Body of pancreas (tissue), 4 donors: Measurements from ENCODE around the gene SCN5A.

Source experiments
- CTCF ChIP-seq, 7 experiments: fragments of 450-650 bp in 4 of 7; fragments of 200-600 bp in 3 of 7; sonication (generic) in 3 of 7; IDR thresholded peaks; one replicate each; pipeline ENCODE4 v1.5.1; 2016 to 2019; ENCODE audit warnings: antibody characterized with exemption in 7 of 7
- POLR2A ChIP-seq, 3 donors: fragments of 450-650 bp; IDR thresholded peaks; one replicate each; pipeline ENCODE4 v1.6.1; 2016; ENCODE audit warnings: antibody characterized with exemption in 3 of 3, mild to moderate bottlenecking in 2 of 3

- TF ChIP-seq CTCF (IDR thresholded peaks at IDR 0.05) (no peak), POLR2A (IDR thresholded peaks at IDR 0.05) (no peak)
Observed at GRCh38 chr3:38536671-38537070, 112.8 kb downstream of the SCN5A start.
